Natural killer cell (primary cell): ENCODE data around the gene BHLHE40. TPM values are rescaled to one million over a fixed set of nuclear protein-coding genes. Genes with fewer than 3 reads are reported as not detected.

Experiments used
- ATAC-seq, 3 donors: fragments of 150-1000 bp in 2 of 3; fragments of 200-7000 bp in 1 of 3; cut with Tn5 transposase; 1 replicate in 1 of 3; 2 replicates in 2 of 3; pipeline ENCODE4 v1.10.0; 2021; ENCODE audit warnings: mild to moderate bottlenecking in 2 of 3, moderate library complexity in 2 of 3
- DNase-seq, 2 donors: peaks; one replicate each; pipeline versions ENCODE4 v3.0.0 to v3.0.0-alpha.2; 2013 to 2021; ENCODE audit warnings: mixed read lengths in 1 of 2
- H3K27ac ChIP-seq: one replicate; pipeline ENCODE4 v1.5.1; 2013; ENCODE audit warnings: mild to moderate bottlenecking, low read length
- H3K27me3 ChIP-seq: one replicate; pipeline ENCODE4 v1.6.1; 2013; ENCODE audit warnings: low read length; ENCODE audit not compliant: control insufficient read depth, insufficient read depth
- H3K36me3 ChIP-seq: one replicate; pipeline ENCODE4 v1.6.1; 2013; ENCODE audit warnings: low read length; ENCODE audit not compliant: control insufficient read depth, insufficient read depth
- H3K4me1 ChIP-seq: one replicate; pipeline ENCODE4 v1.6.1; 2013; ENCODE audit warnings: low read length; ENCODE audit not compliant: control insufficient read depth, insufficient read depth
- H3K4me3 ChIP-seq: one replicate; pipeline ENCODE4 v1.5.1; 2013; ENCODE audit warnings: low read length
- H3K9me3 ChIP-seq: one replicate; pipeline ENCODE4 v1.6.1; 2013; ENCODE audit warnings: low read length; ENCODE audit not compliant: control insufficient read depth, insufficient read depth
- H3K27ac Mint-ChIP-seq, 2 donors: one replicate each; pipeline ENCODE4 v1.8.0; 2022; ENCODE audit warnings: mild to moderate bottlenecking in 2 of 2, mixed read lengths in 2 of 2, moderate library complexity in 1 of 2
- H3K27me3 Mint-ChIP-seq, 2 donors: one replicate each; pipeline ENCODE4 v1.8.0; 2022; ENCODE audit warnings: low read depth in 2 of 2, mixed read lengths in 2 of 2
- H3K36me3 Mint-ChIP-seq: one replicate; pipeline ENCODE4 v1.8.0; 2022; ENCODE audit warnings: mixed read lengths
- H3K4me1 Mint-ChIP-seq, 2 donors: one replicate each; pipeline ENCODE4 v1.8.0; 2022; ENCODE audit warnings: mixed read lengths in 2 of 2
- H3K4me3 Mint-ChIP-seq: one replicate; pipeline ENCODE4 v1.8.0; 2022; ENCODE audit warnings: mild to moderate bottlenecking, moderate library complexity, mixed read lengths
- H3K9me3 Mint-ChIP-seq, 2 donors: one replicate each; pipeline ENCODE4 v1.8.0; 2022; ENCODE audit warnings: mixed read lengths in 2 of 2
- WGBS: methylation state at CpG from one replicate; pipeline ENCODE4 v1.1.7; 2013; ENCODE audit warnings: missing lambda C conversion rate; ENCODE audit not compliant: insufficient coverage; 5-methylcytosine and 5-hydroxymethylcytosine counted together
- intact Hi-C: fragments of 100-400 bp; cut with micrococcal nuclease; formaldehyde crosslinking; loops from one replicate; pipeline ENCODE4 v1.14.2; 2022
- total RNA-seq, 4 donors: library from RNA; stranded (reverse); fragments of 120-200 nt in 1 of 4; gene quantifications; one replicate each; pipeline versions ENCODE4 v1.2.3 to v1.2.4, GENCODE V29; 2013 to 2022
- TF ChIP-seq, protein P1 (sequence below): fragments of 200-600 bp; IDR thresholded peaks from one replicate; pipeline ENCODE4 v1.8.0; 2022; ENCODE audit warnings: antibody characterized with exemption

BHLHE40 gene
- total RNA-seq, 3 donors from 2014 or later (not counting 1 experiment from before 2014, with no cell fraction given): 512 to 725 (median 719) TPM

DNA sequence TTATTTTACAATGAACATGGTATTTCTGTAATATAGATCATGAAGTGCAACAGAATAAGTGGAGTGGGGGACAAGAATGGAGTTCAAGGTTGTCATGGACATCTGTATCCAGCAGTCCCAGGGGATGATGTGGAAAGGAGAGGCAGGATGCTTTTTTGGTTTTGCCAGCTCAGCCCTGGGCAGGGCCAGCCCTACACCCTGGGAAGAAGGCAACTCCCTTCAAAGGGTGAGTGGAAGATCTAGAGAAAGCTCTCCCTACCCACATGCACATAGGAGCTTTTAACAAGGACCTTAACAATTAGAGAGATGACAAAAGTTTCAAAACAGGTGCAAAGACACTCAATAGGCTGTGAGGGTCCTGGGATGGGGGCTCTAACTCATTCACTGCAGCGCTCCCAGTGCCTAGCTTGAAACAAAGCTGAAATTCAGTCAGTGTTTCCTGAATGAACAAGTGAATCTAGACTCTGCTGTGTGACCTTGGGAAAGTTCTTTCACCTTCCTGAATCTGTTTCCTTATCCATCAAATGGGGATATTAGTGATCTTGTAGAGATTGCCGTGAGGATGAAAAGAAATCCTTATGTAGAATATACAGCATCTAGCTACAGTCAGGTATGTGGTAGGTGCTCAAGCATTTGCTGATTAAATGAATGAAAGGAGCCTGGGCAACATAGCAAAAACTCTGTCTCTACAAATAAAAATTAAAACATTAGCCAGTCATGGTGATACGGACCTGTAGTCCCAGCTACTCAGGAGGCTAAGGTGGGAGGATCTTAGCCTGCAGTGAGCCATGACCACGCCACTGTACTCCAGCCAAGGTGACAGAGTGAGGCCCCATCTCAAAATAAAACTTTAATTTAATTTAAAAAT lies 14.3 kb downstream of the BHLHE40 start:
- no peaks in the 10 kb centered on the region for H3K9me3 ChIP-seq
- H3K27ac ChIP-seq: no peak overlapping the region
- TF ChIP-seq, protein P1, sequence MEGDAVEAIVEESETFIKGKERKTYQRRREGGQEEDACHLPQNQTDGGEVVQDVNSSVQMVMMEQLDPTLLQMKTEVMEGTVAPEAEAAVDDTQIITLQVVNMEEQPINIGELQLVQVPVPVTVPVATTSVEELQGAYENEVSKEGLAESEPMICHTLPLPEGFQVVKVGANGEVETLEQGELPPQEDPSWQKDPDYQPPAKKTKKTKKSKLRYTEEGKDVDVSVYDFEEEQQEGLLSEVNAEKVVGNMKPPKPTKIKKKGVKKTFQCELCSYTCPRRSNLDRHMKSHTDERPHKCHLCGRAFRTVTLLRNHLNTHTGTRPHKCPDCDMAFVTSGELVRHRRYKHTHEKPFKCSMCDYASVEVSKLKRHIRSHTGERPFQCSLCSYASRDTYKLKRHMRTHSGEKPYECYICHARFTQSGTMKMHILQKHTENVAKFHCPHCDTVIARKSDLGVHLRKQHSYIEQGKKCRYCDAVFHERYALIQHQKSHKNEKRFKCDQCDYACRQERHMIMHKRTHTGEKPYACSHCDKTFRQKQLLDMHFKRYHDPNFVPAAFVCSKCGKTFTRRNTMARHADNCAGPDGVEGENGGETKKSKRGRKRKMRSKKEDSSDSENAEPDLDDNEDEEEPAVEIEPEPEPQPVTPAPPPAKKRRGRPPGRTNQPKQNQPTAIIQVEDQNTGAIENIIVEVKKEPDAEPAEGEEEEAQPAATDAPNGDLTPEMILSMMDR: no peak
- Mint-ChIP-seq H3K4me1 (peaks cover 0 to 11% of the 10 kb centered on the region in 2 donors), H3K9me3 (no peaks in the 10 kb centered on the region), H3K36me3 (no peaks in the 10 kb centered on the region), H3K27me3 (no peaks in the 10 kb centered on the region), H3K4me3 (no peak overlapping the region), H3K27ac (no peak overlapping the region)
- no peak overlapping the region for H3K4me3 ChIP-seq
- ATAC-seq (no peak), DNase-seq (no peak)
- peaks cover 10% of the 10 kb centered on the region for H3K4me1 ChIP-seq
- intact Hi-C loops: no loop called here
- 83% methylated on average over 2 of the region's 4 CpGs for whole genome bisulfite sequencing
- no peaks in the 10 kb centered on the region for H3K27me3 ChIP-seq
- no peaks in the 10 kb centered on the region for H3K36me3 ChIP-seq

DNA sequence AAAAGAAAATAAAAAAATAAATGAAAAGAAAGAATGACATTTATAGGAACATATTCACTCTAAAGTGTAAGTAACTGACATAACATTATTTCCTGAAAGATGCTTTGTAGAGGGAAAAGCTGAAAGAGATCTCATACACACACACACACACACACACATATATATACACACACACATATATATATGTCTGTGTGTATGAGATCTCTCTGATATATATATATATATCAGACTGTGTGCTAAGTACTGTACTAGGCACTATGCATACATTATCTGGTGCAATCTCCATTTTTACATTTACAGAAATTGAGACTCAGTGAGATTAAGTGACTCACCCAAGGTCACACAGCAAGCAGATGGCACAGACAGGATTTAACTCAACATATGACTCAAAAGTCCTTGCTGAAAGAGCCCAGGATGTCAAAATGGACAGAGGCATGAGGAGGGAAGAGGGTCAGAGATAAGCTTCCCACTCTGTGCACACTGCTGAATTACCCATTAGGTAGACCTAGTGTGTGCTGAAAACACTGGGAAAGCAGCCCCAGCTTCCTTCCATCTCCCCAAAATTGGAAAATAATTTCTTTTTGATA lies 15.0 kb downstream of the BHLHE40 start:
- H3K4me1 ChIP-seq: peaks cover 10% of the 10 kb centered on the region
- Mint-ChIP-seq H3K4me1 (peaks cover 0 to 6% of the 10 kb centered on the region in 2 donors), H3K4me3 (no peak overlapping the region), H3K27ac (no peak overlapping the region), H3K9me3 (no peaks in the 10 kb centered on the region), H3K27me3 (no peaks in the 10 kb centered on the region), H3K36me3 (no peaks in the 10 kb centered on the region)
- no peaks in the 10 kb centered on the region for H3K27me3 ChIP-seq
- no peak overlapping the region for H3K27ac ChIP-seq
- TF ChIP-seq, protein P1: no peak
- peak in 1 of 3 donors; percentile 36 for ATAC-seq
- intact Hi-C loops: no loop called here
- H3K9me3 ChIP-seq: no peaks in the 10 kb centered on the region
- no peak for DNase-seq
- no peaks in the 10 kb centered on the region for H3K36me3 ChIP-seq
- H3K4me3 ChIP-seq: no peak overlapping the region

DNA sequence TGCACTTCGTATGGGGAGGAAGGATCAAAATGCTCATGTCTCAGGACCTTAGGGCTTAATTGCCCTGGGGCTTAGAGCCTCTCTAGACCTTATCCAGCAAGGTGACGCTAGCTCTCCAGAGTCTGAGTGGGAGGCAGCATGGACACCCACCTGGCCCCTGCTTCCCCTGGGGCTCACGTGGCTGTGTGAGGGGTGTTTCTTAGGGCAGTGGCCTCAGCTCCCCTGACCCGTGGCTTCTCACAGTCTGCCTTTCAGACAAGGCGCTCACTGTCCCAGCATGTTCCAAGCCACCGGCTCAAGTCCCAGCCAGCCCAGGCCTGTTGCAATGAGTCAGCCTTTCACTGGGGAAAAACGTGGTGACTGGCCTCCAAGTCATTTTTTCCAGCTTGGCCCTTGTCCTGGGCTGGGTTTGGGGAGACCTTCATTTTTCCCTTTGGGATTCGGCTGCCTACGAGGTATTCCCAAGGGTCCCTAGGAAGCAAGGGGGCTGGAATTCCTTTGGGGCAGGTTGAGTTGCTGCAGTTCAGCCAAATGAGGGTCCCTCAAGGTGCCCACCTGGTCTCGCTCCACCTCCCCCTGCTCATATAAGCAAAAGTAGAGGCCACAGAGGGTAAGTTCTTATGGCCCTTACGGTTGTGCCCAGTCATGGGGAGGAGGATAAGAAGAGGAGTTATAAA lies 15.7 kb downstream of the BHLHE40 start:
- Histone ChIP-seq H3K4me1 (peaks cover 12% of the 10 kb centered on the region), H3K4me3 (no peak overlapping the region), H3K9me3 (no peaks in the 10 kb centered on the region), H3K27ac (no peak overlapping the region), H3K27me3 (no peaks in the 10 kb centered on the region), H3K36me3 (no peaks in the 10 kb centered on the region)
- 89% methylated on average over 11 of the region's 11 CpGs for WGBS
- DNase-seq (no peak), ATAC-seq (no peak)
- intact Hi-C loops: no loop called here
- Mint-ChIP-seq H3K36me3 (no peaks in the 10 kb centered on the region), H3K27ac (no peak overlapping the region), H3K4me1 (peaks cover 5 to 8% of the 10 kb centered on the region in 2 donors), H3K4me3 (no peak overlapping the region), H3K9me3 (no peaks in the 10 kb centered on the region), H3K27me3 (no peaks in the 10 kb centered on the region)
- TF ChIP-seq, protein P1: no peak
